H9 (cell line): ENCODE results near the gene PPCDC. TPM values are rescaled to one million over a fixed set of nuclear protein-coding genes. Genes with fewer than 3 reads are reported as not detected.

Experiments used
- DNase-seq: peaks from one replicate; pipeline ENCODE4 v3.0.0-alpha.2; 2017
- H2AFZ ChIP-seq: one replicate; pipeline ENCODE4 v1.6.1; 2013; ENCODE audit warnings: mild to moderate bottlenecking, low read length, control low read depth, moderate library complexity
- H2AK5ac ChIP-seq: 2 replicates; pipeline ENCODE4 v1.6.1; 2013; ENCODE audit warnings: low read length, control low read depth, mixed read lengths; ENCODE audit not compliant: insufficient read length
- H2BK120ac ChIP-seq: one replicate; pipeline ENCODE4 v1.6.1; 2013; ENCODE audit warnings: low read depth, mild to moderate bottlenecking, low read length, control low read depth, inconsistent platforms; ENCODE audit not compliant: poor library complexity, severe bottlenecking
- H2BK12ac ChIP-seq: 2 replicates; pipeline ENCODE4 v1.6.1; 2013; ENCODE audit warnings: low read length, control low read depth, mixed read lengths, low read depth; ENCODE audit not compliant: insufficient read length
- H2BK15ac ChIP-seq: 2 replicates; pipeline ENCODE4 v1.6.1; 2013; ENCODE audit warnings: low read depth, low read length, control low read depth
- H2BK20ac ChIP-seq: one replicate; pipeline ENCODE4 v1.6.1; 2013; ENCODE audit warnings: low read depth, mild to moderate bottlenecking, low read length, control low read depth, inconsistent platforms; ENCODE audit not compliant: poor library complexity, severe bottlenecking
- H2BK5ac ChIP-seq: 2 replicates; pipeline ENCODE4 v1.6.1; 2013; ENCODE audit warnings: low read length, control low read depth, mixed read lengths; ENCODE audit not compliant: insufficient read length
- H3K14ac ChIP-seq: 2 replicates; pipeline ENCODE4 v1.6.1; 2013; ENCODE audit warnings: low read length, control low read depth; ENCODE audit not compliant: insufficient read depth
- H3K18ac ChIP-seq: 2 replicates; pipeline ENCODE4 v1.6.1; 2013; ENCODE audit warnings: low read depth, mild to moderate bottlenecking, mixed read lengths, low read length, control low read depth; ENCODE audit not compliant: insufficient read length
- H3K23ac ChIP-seq: 2 replicates; pipeline ENCODE4 v1.6.1; 2013; ENCODE audit warnings: low read length, control low read depth, mixed read lengths, low read depth; ENCODE audit not compliant: insufficient read length
- H3K23me2 ChIP-seq: 2 replicates; pipeline ENCODE4 v1.6.1; 2013; ENCODE audit warnings: low read depth, mild to moderate bottlenecking, mixed read lengths, low read length, control low read depth; ENCODE audit not compliant: insufficient read length, poor library complexity, severe bottlenecking
- H3K27ac ChIP-seq: 2 replicates; pipeline ENCODE4 v1.5.1; 2013; ENCODE audit warnings: low read length, control low read depth, mixed read lengths, low read depth; ENCODE audit not compliant: insufficient read length
- H3K27me3 ChIP-seq: 2 replicates; pipeline ENCODE4 v1.6.1; 2013; ENCODE audit warnings: low read length, control low read depth, inconsistent platforms; ENCODE audit not compliant: insufficient read depth
- H3K4ac ChIP-seq: 2 replicates; pipeline ENCODE4 v1.6.1; 2013; ENCODE audit warnings: low read depth, mild to moderate bottlenecking, control low read depth, inconsistent platforms, low read length, moderate library complexity
- H3K4me1 ChIP-seq: 2 replicates; pipeline ENCODE4 v1.6.1; 2013; ENCODE audit warnings: low read length, control low read depth, inconsistent platforms; ENCODE audit not compliant: insufficient read depth
- H3K4me2 ChIP-seq: 2 replicates; pipeline ENCODE4 v1.6.1; 2013; ENCODE audit warnings: low read length, control low read depth, mixed read lengths; ENCODE audit not compliant: insufficient read length, insufficient read depth
- H3K56ac ChIP-seq: 2 replicates; pipeline ENCODE4 v1.6.1; 2013; ENCODE audit warnings: low read depth, mild to moderate bottlenecking, mixed read lengths, low read length, control low read depth; ENCODE audit not compliant: insufficient read length
- H3K79me1 ChIP-seq: 2 replicates; pipeline ENCODE4 v1.6.1; 2013; ENCODE audit warnings: low read depth, mild to moderate bottlenecking, moderate library complexity, low read length, control low read depth, inconsistent platforms; ENCODE audit not compliant: insufficient read depth, poor library complexity, severe bottlenecking
- H3K79me2 ChIP-seq: 2 replicates; pipeline ENCODE4 v1.6.1; 2013; ENCODE audit warnings: low read length, control low read depth, inconsistent platforms; ENCODE audit not compliant: insufficient read depth
- H3K9ac ChIP-seq: 2 replicates; pipeline ENCODE4 v1.6.1; 2013; ENCODE audit warnings: low read length, control low read depth, mixed read lengths; ENCODE audit not compliant: insufficient read length; ENCODE audit errors: extremely low read depth
- H3K9me3 ChIP-seq: one replicate; pipeline ENCODE4 v1.6.1; 2013; ENCODE audit warnings: low read depth, low read length, inconsistent platforms; ENCODE audit not compliant: control insufficient read depth
- H3T11ph ChIP-seq: one replicate; pipeline ENCODE4 v1.6.1; 2013; ENCODE audit warnings: mild to moderate bottlenecking, low read length, control low read depth, inconsistent platforms
- H4K20me1 ChIP-seq: one replicate; pipeline ENCODE4 v1.6.1; 2013; ENCODE audit not compliant: control insufficient read depth, insufficient read length, insufficient read depth
- H4K5ac ChIP-seq: 2 replicates; pipeline ENCODE4 v1.6.1; 2013; ENCODE audit warnings: low read depth, mild to moderate bottlenecking, mixed read lengths, low read length, control low read depth; ENCODE audit not compliant: insufficient read length
- H4K8ac ChIP-seq: replicated peaks from 2 replicates; pipeline ENCODE4 v1.6.1; 2013; ENCODE audit warnings: low read length, control low read depth, mixed read lengths, low read depth; ENCODE audit not compliant: insufficient read length
- H4K91ac ChIP-seq: 2 replicates; pipeline ENCODE4 v1.6.1; 2013; ENCODE audit warnings: low read depth, mild to moderate bottlenecking, moderate library complexity, mixed read lengths, low read length, control low read depth; ENCODE audit not compliant: insufficient read length
- H3K27ac Mint-ChIP-seq, 3 experiments: 2 replicates in 2 of 3; 3 replicates in 1 of 3; pipeline ENCODE4 v1.8.0; 2020 to 2021; ENCODE audit warnings: mixed read lengths in 3 of 3, mild to moderate bottlenecking in 1 of 3, moderate library complexity in 1 of 3
- H3K27me3 Mint-ChIP-seq: 2 replicates; pipeline ENCODE4 v1.8.0; 2021; ENCODE audit warnings: low read depth, mild to moderate bottlenecking, moderate library complexity, mixed read lengths
- H3K36me3 Mint-ChIP-seq, 3 experiments: 2 replicates in 2 of 3; 3 replicates in 1 of 3; pipeline ENCODE4 v1.8.0; 2020 to 2021; ENCODE audit warnings: low read depth in 3 of 3, mixed read lengths in 3 of 3; ENCODE audit not compliant: insufficient read depth in 1 of 3
- H3K4me1 Mint-ChIP-seq, 2 experiments: 2 replicates each; pipeline ENCODE4 v1.8.0; 2020; ENCODE audit warnings: mixed read lengths in 2 of 2
- H3K4me3 Mint-ChIP-seq, 2 experiments: 2 replicates in 1 of 2; 3 replicates in 1 of 2; pipeline ENCODE4 v1.8.0; 2020 to 2021; ENCODE audit warnings: mild to moderate bottlenecking in 2 of 2, mixed read lengths in 2 of 2, moderate library complexity in 1 of 2
- H3K9me3 Mint-ChIP-seq, 2 experiments: 2 replicates in 1 of 2; 3 replicates in 1 of 2; pipeline ENCODE4 v1.8.0; 2020; ENCODE audit warnings: mild to moderate bottlenecking in 2 of 2, mixed read lengths in 2 of 2, moderate library complexity in 1 of 2
- CTCF ChIP-seq: fragments of 200-600 bp; sonication (generic); conservative IDR thresholded peaks from 3 replicates; pipeline ENCODE4 v1.8.0; 2021; ENCODE audit warnings: antibody characterized with exemption, mild to moderate bottlenecking
- WGBS: extraction: QIAGEN DNeasy Blood & Tissue Kit; methylation state at CpG from one replicate; pipeline ENCODE4 v1.1.7; 2013; ENCODE audit warnings: missing lambda C conversion rate, low lambda C conversion rate, mixed read lengths; ENCODE audit not compliant: insufficient read length; ENCODE audit errors: extremely low coverage; 5-methylcytosine and 5-hydroxymethylcytosine counted together
- total RNA-seq: library from RNA; stranded (reverse); gene quantifications from 2 replicates; pipeline ENCODE4 v1.2.1, GENCODE V29; 2021

PPCDC gene
- total RNA-seq, 1 experiment from 2014 or later, result 17.6 TPM

- Histone ChIP-seq H2AK5ac (no peak overlapping the region), H2BK120ac (no peak overlapping the region), H3T11ph (no peak overlapping the region), H3K9me3 (no peaks in the 10 kb centered on the region), H4K5ac (no peak overlapping the region), H3K27ac (no peak overlapping the region), H3K79me2 (no peaks in the 10 kb centered on the region), H3K4me2 (no peak overlapping the region), H3K4me1 (no peaks in the 10 kb centered on the region), H3K23me2 (no peaks in the 10 kb centered on the region), H2BK12ac (no peak overlapping the region), H3K9ac (no peak overlapping the region), H3K14ac (no peak overlapping the region), H2AFZ (no peak overlapping the region), H3K27me3 (no peaks in the 10 kb centered on the region), H3K4ac (no peak overlapping the region), H2BK5ac (no peak overlapping the region), H4K20me1 (no peaks in the 10 kb centered on the region), H2BK15ac (no peak overlapping the region), H3K23ac (no peak overlapping the region), H4K8ac (no peak overlapping the region), H3K79me1 (no peaks in the 10 kb centered on the region), H4K91ac (no peak overlapping the region), H3K18ac (no peak overlapping the region), H2BK20ac (no peak overlapping the region), H3K56ac (no peak overlapping the region)
- Mint-ChIP-seq H3K4me1 (no peaks in the 10 kb centered on the region), H3K27ac (no peak overlapping the region), H3K4me3 (no peak overlapping the region), H3K27me3 (peaks cover 28% of the 10 kb centered on the region), H3K36me3 (no peaks in the 10 kb centered on the region), H3K9me3 (peaks cover 3 to 4% of the 10 kb centered on the region in 2 experiments; a peak in 2 of 5 replicates)
- WGBS, result no CpG with 5 or more reads among the region's 8 CpGs
- TF ChIP-seq CTCF, result no peak
- no peak for DNase-seq
Measured at GRCh38 chr15:75081150-75081549, 57.8 kb downstream of the PPCDC start.
